K562 (cell line): ENCODE results near the gene CAMSAP3.

Experiments used
- CCAR2 ChIP-seq: fragments of 200-400 bp; formaldehyde crosslinking; IDR thresholded peaks from 2 replicates; pipeline ENCODE4 v1.6.1; 2017; ENCODE audit warnings: mild to moderate bottlenecking, low read depth, low read length
- NFRKB ChIP-seq: fragments of 450-650 bp; IDR thresholded peaks from 2 replicates; pipeline ENCODE4 v1.6.1; 2016; ENCODE audit warnings: low read depth
- NR3C1 ChIP-seq: sonication (generic); formaldehyde crosslinking; IDR thresholded peaks from 2 replicates; pipeline ENCODE4 v1.8.1; 2022; ENCODE audit warnings: missing genetic modification reagents
- ZNF407 ChIP-seq: fragments of 450-650 bp; IDR thresholded peaks from 2 replicates; pipeline ENCODE4 v1.6.1; 2016; ENCODE audit warnings: low read depth

- TF ChIP-seq NFRKB = no peak
- no peak for TF ChIP-seq ZNF407
- no peak for TF ChIP-seq NR3C1
- no peak for TF ChIP-seq CCAR2
These were observed 36.9 kb downstream of the CAMSAP3 start for GRCh38 chr19:7632340-7633203.
